HEK293 (cell line): ENCODE measurements around the gene ARX.

Experiments
- EGR2 ChIP-seq: fragments of 450-650 bp; formaldehyde crosslinking; IDR thresholded peaks from 2 replicates; pipeline ENCODE4 v1.5.1; 2016; ENCODE audit warnings: low read depth, missing biosample characterization, missing genetic modification characterization
- OSR2 ChIP-seq: fragments of 450-650 bp; formaldehyde crosslinking; IDR thresholded peaks from 2 replicates; pipeline ENCODE4 v1.5.1; 2016; ENCODE audit warnings: missing biosample characterization, missing genetic modification characterization
- SETDB1 ChIP-seq: IDR thresholded peaks from one replicate; pipeline ENCODE4 v1.6.1; 2017; ENCODE audit warnings: mild to moderate bottlenecking, low read length, moderate library complexity, mixed read lengths; ENCODE audit not compliant: insufficient read length
- TRIM28 ChIP-seq: IDR thresholded peaks from 2 replicates; pipeline ENCODE4 v1.6.1; 2011; ENCODE audit warnings: low read length, control low read depth, borderline replicate concordance
- YY2 ChIP-seq: fragments of 450-650 bp; formaldehyde crosslinking; IDR thresholded peaks from 2 replicates; pipeline ENCODE4 v1.5.1; 2016; ENCODE audit warnings: missing biosample characterization, missing genetic modification characterization
- ZBTB21 ChIP-seq: fragments of 450-650 bp; formaldehyde crosslinking; IDR thresholded peaks from 2 replicates; pipeline ENCODE4 v1.5.1; 2017; ENCODE audit warnings: missing biosample characterization, missing genetic modification characterization
- ZFP37 ChIP-seq: fragments of 450-650 bp; formaldehyde crosslinking; IDR thresholded peaks from 2 replicates; pipeline ENCODE4 v1.5.1; 2016; ENCODE audit warnings: missing biosample characterization, missing genetic modification characterization
- ZNF19 ChIP-seq: fragments of 450-650 bp; formaldehyde crosslinking; IDR thresholded peaks from 2 replicates; pipeline ENCODE4; 2016; ENCODE audit warnings: missing biosample characterization, missing genetic modification characterization, low read depth
- ZNF23 ChIP-seq: fragments of 450-650 bp; formaldehyde crosslinking; IDR thresholded peaks from 2 replicates; pipeline ENCODE4 v1.5.1; 2016; ENCODE audit warnings: missing biosample characterization, missing genetic modification characterization, borderline replicate concordance
- ZNF335 ChIP-seq: fragments of 450-650 bp; formaldehyde crosslinking; conservative IDR thresholded peaks from 2 replicates; pipeline ENCODE4 v1.5.1; 2016; ENCODE audit warnings: missing biosample characterization, missing genetic modification characterization
- ZNF530 ChIP-seq: fragments of 450-650 bp; formaldehyde crosslinking; IDR thresholded peaks from 2 replicates; pipeline ENCODE4 v1.5.1; 2016; ENCODE audit warnings: low read depth, missing biosample characterization, missing genetic modification characterization
- ZNF658 ChIP-seq: fragments of 450-650 bp; formaldehyde crosslinking; IDR thresholded peaks from 2 replicates; pipeline ENCODE4; 2016; ENCODE audit warnings: missing biosample characterization, missing genetic modification characterization
- ZNF777 ChIP-seq: fragments of 450-650 bp; formaldehyde crosslinking; IDR thresholded peaks from 2 replicates; pipeline ENCODE4 v1.5.1; 2017; ENCODE audit warnings: missing biosample characterization, missing genetic modification characterization, borderline replicate concordance
- ZNF791 ChIP-seq: fragments of 450-650 bp; formaldehyde crosslinking; IDR thresholded peaks from 2 replicates; pipeline ENCODE4 v1.5.1; 2016; ENCODE audit warnings: missing biosample characterization, missing genetic modification characterization
- ZNF792 ChIP-seq: fragments of 450-650 bp; formaldehyde crosslinking; IDR thresholded peaks from 2 replicates; pipeline ENCODE4 v1.5.1; 2016; ENCODE audit warnings: missing biosample characterization, missing genetic modification characterization
- ZNF830 ChIP-seq: fragments of 450-650 bp; IDR thresholded peaks from 2 replicates; pipeline ENCODE4 v1.5.0; 2018; ENCODE audit warnings: missing biosample characterization, missing genetic modification characterization, low read depth, mild to moderate bottlenecking, moderate library complexity
- TF ChIP-seq, protein P1 (sequence below): fragments of 450-650 bp; formaldehyde crosslinking; IDR thresholded peaks from 2 replicates; pipeline ENCODE4 v1.5.1; 2016; ENCODE audit warnings: missing biosample characterization, missing genetic modification characterization, borderline replicate concordance
- TF ChIP-seq, protein P2 (sequence below): fragments of 450-650 bp; formaldehyde crosslinking; optimal IDR thresholded peaks from 2 replicates; pipeline ENCODE3; 2016; ENCODE audit warnings: missing biosample characterization, mild to moderate bottlenecking, missing genetic modification characterization
- TF ChIP-seq, protein P3 (sequence below): fragments of 450-650 bp; formaldehyde crosslinking; IDR thresholded peaks from 2 replicates; pipeline ENCODE4 v1.5.1; 2016; ENCODE audit warnings: missing biosample characterization, missing genetic modification characterization
- TF ChIP-seq, protein P4 (sequence below): fragments of 450-650 bp; formaldehyde crosslinking; IDR thresholded peaks from 2 replicates; pipeline ENCODE4; 2016; ENCODE audit warnings: missing biosample characterization, missing genetic modification characterization
- TF ChIP-seq, protein P5 (sequence below): fragments of 450-650 bp; IDR thresholded peaks from 2 replicates; pipeline ENCODE4 v1.5.1; 2018; ENCODE audit warnings: missing biosample characterization, missing genetic modification characterization
- TF ChIP-seq, protein P6 (sequence below): fragments of 450-650 bp; formaldehyde crosslinking; IDR thresholded peaks from 2 replicates; pipeline ENCODE4 v1.5.1; 2016; ENCODE audit warnings: missing biosample characterization, missing genetic modification characterization
- TF ChIP-seq, protein P7 (sequence below): fragments of 450-650 bp; formaldehyde crosslinking; IDR thresholded peaks from 2 replicates; pipeline ENCODE4 v1.5.1; 2016; ENCODE audit warnings: missing biosample characterization, missing genetic modification characterization, low read depth
- TF ChIP-seq, protein P8 (sequence below): fragments of 450-650 bp; formaldehyde crosslinking; IDR thresholded peaks from 2 replicates; pipeline ENCODE4 v1.5.1; 2016; ENCODE audit warnings: missing biosample characterization, missing genetic modification characterization
- TF ChIP-seq, protein P9 (sequence below): fragments of 450-650 bp; formaldehyde crosslinking; IDR thresholded peaks from 2 replicates; pipeline ENCODE4 v1.5.1; 2016; ENCODE audit warnings: missing biosample characterization, missing genetic modification characterization

The ARX gene

DNA sequence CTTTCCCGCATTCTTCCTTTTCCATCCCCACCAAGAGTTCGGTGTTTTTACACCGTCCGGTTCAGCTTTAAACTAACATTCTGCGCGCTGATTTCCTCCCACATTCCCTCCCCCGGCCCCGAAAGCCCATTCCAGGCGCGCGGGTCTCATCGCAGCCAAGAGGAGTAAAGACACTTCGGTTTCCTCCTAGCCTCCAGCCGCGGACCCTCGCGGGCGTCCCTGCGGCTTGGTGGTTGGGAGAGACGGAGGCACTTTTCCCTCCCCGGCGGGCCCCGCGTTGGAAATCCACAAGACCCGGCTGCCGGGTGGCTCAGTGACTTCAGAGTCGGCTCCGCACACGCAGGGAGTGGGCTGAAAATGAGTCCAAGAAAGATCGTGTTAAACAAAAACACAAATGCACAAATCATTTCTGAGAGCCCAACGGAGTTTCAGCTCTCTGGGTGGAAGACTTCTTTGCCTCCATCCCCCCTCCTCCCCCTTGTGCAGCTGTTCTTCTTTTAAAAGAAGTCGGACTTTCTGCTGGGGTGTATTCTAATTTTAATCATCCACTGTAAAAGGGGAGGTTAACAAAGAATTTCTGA lies 2.0 kb upstream of the ARX start (continued):
- TF ChIP-seq, protein P1, sequence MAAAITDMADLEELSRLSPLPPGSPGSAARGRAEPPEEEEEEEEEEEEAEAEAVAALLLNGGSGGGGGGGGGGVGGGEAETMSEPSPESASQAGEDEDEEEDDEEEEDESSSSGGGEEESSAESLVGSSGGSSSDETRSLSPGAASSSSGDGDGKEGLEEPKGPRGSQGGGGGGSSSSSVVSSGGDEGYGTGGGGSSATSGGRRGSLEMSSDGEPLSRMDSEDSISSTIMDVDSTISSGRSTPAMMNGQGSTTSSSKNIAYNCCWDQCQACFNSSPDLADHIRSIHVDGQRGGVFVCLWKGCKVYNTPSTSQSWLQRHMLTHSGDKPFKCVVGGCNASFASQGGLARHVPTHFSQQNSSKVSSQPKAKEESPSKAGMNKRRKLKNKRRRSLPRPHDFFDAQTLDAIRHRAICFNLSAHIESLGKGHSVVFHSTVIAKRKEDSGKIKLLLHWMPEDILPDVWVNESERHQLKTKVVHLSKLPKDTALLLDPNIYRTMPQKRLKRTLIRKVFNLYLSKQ (tag by site-specific recombination): no peak
- no peak for TF ChIP-seq ZNF23 (tag by site-specific recombination)
- no peak for TF ChIP-seq ZNF658 (tag by site-specific recombination)
- TF ChIP-seq ZNF791 (tag by site-specific recombination): no peak
- TF ChIP-seq ZBTB21 (tag by site-specific recombination): no peak
- peak; percentile 27; the same call in 1 of the 2 replicates for TF ChIP-seq EGR2 (tag by site-specific recombination)
- TF ChIP-seq, protein P2, sequence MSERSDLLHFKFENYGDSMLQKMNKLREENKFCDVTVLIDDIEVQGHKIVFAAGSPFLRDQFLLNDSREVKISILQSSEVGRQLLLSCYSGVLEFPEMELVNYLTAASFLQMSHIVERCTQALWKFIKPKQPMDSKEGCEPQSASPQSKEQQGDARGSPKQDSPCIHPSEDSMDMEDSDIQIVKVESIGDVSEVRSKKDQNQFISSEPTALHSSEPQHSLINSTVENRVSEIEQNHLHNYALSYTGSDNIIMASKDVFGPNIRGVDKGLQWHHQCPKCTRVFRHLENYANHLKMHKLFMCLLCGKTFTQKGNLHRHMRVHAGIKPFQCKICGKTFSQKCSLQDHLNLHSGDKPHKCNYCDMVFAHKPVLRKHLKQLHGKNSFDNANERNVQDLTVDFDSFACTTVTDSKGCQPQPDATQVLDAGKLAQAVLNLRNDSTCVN (tag by site-specific recombination): peak; percentile 17
- TF ChIP-seq TRIM28: no peak
- 0 out of 2 replicates have a peak, but pooled peaks have one; percentile 28 for TF ChIP-seq ZNF335 (tag by site-specific recombination)
- TF ChIP-seq, protein P3, sequence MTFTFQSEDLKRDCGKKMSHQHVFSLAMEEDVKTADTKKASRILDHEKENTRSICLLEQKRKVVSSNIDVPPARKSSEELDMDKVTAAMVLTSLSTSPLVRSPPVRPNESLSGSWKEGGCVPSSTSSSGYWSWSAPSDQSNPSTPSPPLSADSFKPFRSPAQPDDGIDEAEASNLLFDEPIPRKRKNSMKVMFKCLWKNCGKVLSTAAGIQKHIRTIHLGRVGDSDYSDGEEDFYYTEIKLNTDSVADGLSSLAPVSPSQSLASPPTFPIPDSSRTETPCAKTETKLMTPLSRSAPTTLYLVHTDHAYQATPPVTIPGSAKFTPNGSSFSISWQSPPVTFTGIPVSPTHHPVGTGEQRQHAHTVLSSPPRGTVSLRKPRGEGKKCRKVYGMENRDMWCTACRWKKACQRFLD (tag by site-specific recombination): no peak
- TF ChIP-seq, protein P4, sequence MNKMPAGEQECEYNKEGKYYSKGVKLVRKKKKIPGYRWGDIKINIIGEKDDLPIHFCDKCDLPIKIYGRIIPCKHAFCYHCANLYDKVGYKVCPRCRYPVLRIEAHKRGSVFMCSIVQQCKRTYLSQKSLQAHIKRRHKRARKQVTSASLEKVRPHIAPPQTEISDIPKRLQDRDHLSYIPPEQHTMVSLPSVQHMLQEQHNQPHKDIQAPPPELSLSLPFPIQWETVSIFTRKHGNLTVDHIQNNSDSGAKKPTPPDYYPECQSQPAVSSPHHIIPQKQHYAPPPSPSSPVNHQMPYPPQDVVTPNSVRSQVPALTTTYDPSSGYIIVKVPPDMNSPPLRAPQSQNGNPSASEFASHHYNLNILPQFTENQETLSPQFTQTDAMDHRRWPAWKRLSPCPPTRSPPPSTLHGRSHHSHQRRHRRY: no peak
- TF ChIP-seq OSR2 (tag by site-specific recombination): no peak
- TF ChIP-seq, protein P5, sequence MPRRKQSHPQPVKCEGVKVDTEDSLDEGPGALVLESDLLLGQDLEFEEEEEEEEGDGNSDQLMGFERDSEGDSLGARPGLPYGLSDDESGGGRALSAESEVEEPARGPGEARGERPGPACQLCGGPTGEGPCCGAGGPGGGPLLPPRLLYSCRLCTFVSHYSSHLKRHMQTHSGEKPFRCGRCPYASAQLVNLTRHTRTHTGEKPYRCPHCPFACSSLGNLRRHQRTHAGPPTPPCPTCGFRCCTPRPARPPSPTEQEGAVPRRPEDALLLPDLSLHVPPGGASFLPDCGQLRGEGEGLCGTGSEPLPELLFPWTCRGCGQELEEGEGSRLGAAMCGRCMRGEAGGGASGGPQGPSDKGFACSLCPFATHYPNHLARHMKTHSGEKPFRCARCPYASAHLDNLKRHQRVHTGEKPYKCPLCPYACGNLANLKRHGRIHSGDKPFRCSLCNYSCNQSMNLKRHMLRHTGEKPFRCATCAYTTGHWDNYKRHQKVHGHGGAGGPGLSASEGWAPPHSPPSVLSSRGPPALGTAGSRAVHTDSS (tag by site-specific recombination): no peak
- no peak for TF ChIP-seq ZNF777 (tag by site-specific recombination)
- TF ChIP-seq YY2 (tag by site-specific recombination): no peak
- TF ChIP-seq, protein P6, sequence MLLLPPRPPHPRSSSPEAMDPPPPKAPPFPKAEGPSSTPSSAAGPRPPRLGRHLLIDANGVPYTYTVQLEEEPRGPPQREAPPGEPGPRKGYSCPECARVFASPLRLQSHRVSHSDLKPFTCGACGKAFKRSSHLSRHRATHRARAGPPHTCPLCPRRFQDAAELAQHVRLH (tag by site-specific recombination): no peak
- no peak for TF ChIP-seq ZFP37
- TF ChIP-seq, protein P7, sequence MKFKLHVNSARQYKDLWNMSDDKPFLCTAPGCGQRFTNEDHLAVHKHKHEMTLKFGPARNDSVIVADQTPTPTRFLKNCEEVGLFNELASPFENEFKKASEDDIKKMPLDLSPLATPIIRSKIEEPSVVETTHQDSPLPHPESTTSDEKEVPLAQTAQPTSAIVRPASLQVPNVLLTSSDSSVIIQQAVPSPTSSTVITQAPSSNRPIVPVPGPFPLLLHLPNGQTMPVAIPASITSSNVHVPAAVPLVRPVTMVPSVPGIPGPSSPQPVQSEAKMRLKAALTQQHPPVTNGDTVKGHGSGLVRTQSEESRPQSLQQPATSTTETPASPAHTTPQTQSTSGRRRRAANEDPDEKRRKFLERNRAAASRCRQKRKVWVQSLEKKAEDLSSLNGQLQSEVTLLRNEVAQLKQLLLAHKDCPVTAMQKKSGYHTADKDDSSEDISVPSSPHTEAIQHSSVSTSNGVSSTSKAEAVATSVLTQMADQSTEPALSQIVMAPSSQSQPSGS: no peak
- no peak for TF ChIP-seq SETDB1
- no peak for TF ChIP-seq ZNF530 (tag by site-specific recombination)
- no peak for TF ChIP-seq ZNF792
- TF ChIP-seq, protein P8, sequence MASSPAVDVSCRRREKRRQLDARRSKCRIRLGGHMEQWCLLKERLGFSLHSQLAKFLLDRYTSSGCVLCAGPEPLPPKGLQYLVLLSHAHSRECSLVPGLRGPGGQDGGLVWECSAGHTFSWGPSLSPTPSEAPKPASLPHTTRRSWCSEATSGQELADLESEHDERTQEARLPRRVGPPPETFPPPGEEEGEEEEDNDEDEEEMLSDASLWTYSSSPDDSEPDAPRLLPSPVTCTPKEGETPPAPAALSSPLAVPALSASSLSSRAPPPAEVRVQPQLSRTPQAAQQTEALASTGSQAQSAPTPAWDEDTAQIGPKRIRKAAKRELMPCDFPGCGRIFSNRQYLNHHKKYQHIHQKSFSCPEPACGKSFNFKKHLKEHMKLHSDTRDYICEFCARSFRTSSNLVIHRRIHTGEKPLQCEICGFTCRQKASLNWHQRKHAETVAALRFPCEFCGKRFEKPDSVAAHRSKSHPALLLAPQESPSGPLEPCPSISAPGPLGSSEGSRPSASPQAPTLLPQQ (tag by site-specific recombination): 0 out of 2 replicates have a peak, but pooled peaks have one; percentile 26
- TF ChIP-seq ZNF19 (tag by site-specific recombination): no peak
- TF ChIP-seq, protein P9, sequence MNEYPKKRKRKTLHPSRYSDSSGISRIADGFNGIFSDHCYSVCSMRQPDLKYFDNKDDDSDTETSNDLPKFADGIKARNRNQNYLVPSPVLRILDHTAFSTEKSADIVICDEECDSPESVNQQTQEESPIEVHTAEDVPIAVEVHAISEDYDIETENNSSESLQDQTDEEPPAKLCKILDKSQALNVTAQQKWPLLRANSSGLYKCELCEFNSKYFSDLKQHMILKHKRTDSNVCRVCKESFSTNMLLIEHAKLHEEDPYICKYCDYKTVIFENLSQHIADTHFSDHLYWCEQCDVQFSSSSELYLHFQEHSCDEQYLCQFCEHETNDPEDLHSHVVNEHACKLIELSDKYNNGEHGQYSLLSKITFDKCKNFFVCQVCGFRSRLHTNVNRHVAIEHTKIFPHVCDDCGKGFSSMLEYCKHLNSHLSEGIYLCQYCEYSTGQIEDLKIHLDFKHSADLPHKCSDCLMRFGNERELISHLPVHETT (tag by site-specific recombination): no peak
- TF ChIP-seq ZNF830: no peak
